Stimulated activated naive B cell treated with anti-CD40 and anti-IgM and Interleukin-4, amounts not matched to agents 10 μg/mL and 1 μg/mL and 100 μg/mL, for 72 hours (primary cell): ENCODE data around the gene PCGF3.
A peak's percentile ranks its signal among the peaks of the same experiment; 100 is the strongest.

Experiments
- ATAC-seq, 2 donors: fragments of 150-1000 bp; cut with Tn5 transposase; replicated peaks; 2 replicates each; pipeline ENCODE4 v1.10.0; 2021; ENCODE audit warnings: moderate library complexity in 1 of 2
- DNase-seq: peaks from one replicate; pipeline ENCODE4 v3.0.0; 2021
- H3K27ac Mint-ChIP-seq: one replicate; pipeline ENCODE4 v1.8.0; 2022; ENCODE audit warnings: mild to moderate bottlenecking, mixed read lengths
- H3K27me3 Mint-ChIP-seq, 2 donors: one replicate each; pipeline ENCODE4 v1.8.0; 2022; ENCODE audit warnings: mixed read lengths in 2 of 2
- H3K36me3 Mint-ChIP-seq, 2 donors: one replicate each; pipeline ENCODE4 v1.8.0; 2022; ENCODE audit warnings: mixed read lengths in 2 of 2, mild to moderate bottlenecking in 1 of 2
- H3K4me1 Mint-ChIP-seq, 2 donors: one replicate each; pipeline ENCODE4 v1.8.0; 2022; ENCODE audit warnings: mixed read lengths in 2 of 2, mild to moderate bottlenecking in 1 of 2
- H3K4me3 Mint-ChIP-seq, 2 donors: one replicate each; pipeline ENCODE4 v1.8.0; 2022; ENCODE audit warnings: mild to moderate bottlenecking in 2 of 2, mixed read lengths in 2 of 2, moderate library complexity in 1 of 2
- H3K9me3 Mint-ChIP-seq, 2 donors: one replicate each; pipeline ENCODE4 v1.8.0; 2022; ENCODE audit warnings: mixed read lengths in 2 of 2, mild to moderate bottlenecking in 1 of 2

PCGF3 gene

GRCh38 chr4:675980-676870, 29.4 kb upstream of the PCGF3 start:
- H3K27ac Mint-ChIP-seq, result peak overlapping the region; percentile 77
- peak overlapping the region; percentile 69 to 72 for H3K4me3 Mint-ChIP-seq
- H3K27me3 Mint-ChIP-seq, result no peaks in the 10 kb centered on the region
- H3K36me3 Mint-ChIP-seq, result peaks cover 14 to 25% of the 10 kb centered on the region in 2 donors
- peak; percentile 25 to 27 for ATAC-seq
- no peaks in the 10 kb centered on the region for H3K9me3 Mint-ChIP-seq
- no peak for DNase-seq
- H3K4me1 Mint-ChIP-seq, result peaks cover 26 to 54% of the 10 kb centered on the region in 2 donors

GRCh38 chr4:676871-677235, 28.8 kb upstream of the PCGF3 start:
- DNase-seq, result no peak
- H3K4me1 Mint-ChIP-seq, result peaks cover 26 to 54% of the 10 kb centered on the region in 2 donors
- no peak for ATAC-seq
- peaks cover 7 to 18% of the 10 kb centered on the region in 2 donors for H3K36me3 Mint-ChIP-seq
- H3K27me3 Mint-ChIP-seq, result no peaks in the 10 kb centered on the region
- no peaks in the 10 kb centered on the region for H3K9me3 Mint-ChIP-seq
- peak overlapping the region; percentile 77 for H3K27ac Mint-ChIP-seq
- peak overlapping the region; percentile 69 to 72 for H3K4me3 Mint-ChIP-seq

GRCh38 chr4:677431-678293, 28.0 kb upstream of the PCGF3 start:
- no peak for DNase-seq
- H3K4me3 Mint-ChIP-seq, result no peak overlapping the region
- H3K27me3 Mint-ChIP-seq, result no peaks in the 10 kb centered on the region
- no peaks in the 10 kb centered on the region for H3K9me3 Mint-ChIP-seq
- H3K4me1 Mint-ChIP-seq, result peaks cover 26 to 55% of the 10 kb centered on the region in 2 donors
- no peak for ATAC-seq
- H3K36me3 Mint-ChIP-seq, result peaks cover 2 to 13% of the 10 kb centered on the region in 2 donors
- peak overlapping the region; percentile 56 for H3K27ac Mint-ChIP-seq

- peak overlapping the region; percentile 25 for H3K27ac Mint-ChIP-seq
- no peaks in the 10 kb centered on the region for H3K9me3 Mint-ChIP-seq
- ATAC-seq (no peak), DNase-seq (no peak)
- H3K36me3 Mint-ChIP-seq, result peaks cover under 1 to 5% of the 10 kb centered on the region in 2 donors
- peaks cover 21 to 52% of the 10 kb centered on the region in 2 donors for H3K4me1 Mint-ChIP-seq
- H3K4me3 Mint-ChIP-seq, result no peak overlapping the region
- H3K27me3 Mint-ChIP-seq, result peaks cover 0 to 1% of the 10 kb centered on the region in 2 donors
Observed at GRCh38 chr4:678331-679103, 27.1 kb upstream of the PCGF3 start.

GRCh38 chr4:679104-679481, 26.5 kb upstream of the PCGF3 start:
- no peaks in the 10 kb centered on the region for H3K9me3 Mint-ChIP-seq
- peaks cover 0 to 7% of the 10 kb centered on the region in 2 donors for H3K27me3 Mint-ChIP-seq
- no peak overlapping the region for H3K4me3 Mint-ChIP-seq
- H3K36me3 Mint-ChIP-seq, result peaks cover 0 to 2% of the 10 kb centered on the region in 2 donors
- DNase-seq, result no peak
- no peak overlapping the region for H3K27ac Mint-ChIP-seq
- no peak for ATAC-seq
- peaks cover 21 to 50% of the 10 kb centered on the region in 2 donors for H3K4me1 Mint-ChIP-seq

GRCh38 chr4:679629-680028, 26.0 kb upstream of the PCGF3 start:
- H3K27ac Mint-ChIP-seq, result peak overlapping the region; percentile 14
- H3K27me3 Mint-ChIP-seq, result peaks cover 0 to 10% of the 10 kb centered on the region in 2 donors
- H3K36me3 Mint-ChIP-seq, result no peaks in the 10 kb centered on the region
- no peak for ATAC-seq
- no peak for DNase-seq
- H3K9me3 Mint-ChIP-seq, result no peaks in the 10 kb centered on the region
- H3K4me3 Mint-ChIP-seq, result no peak overlapping the region
- peaks cover 21 to 50% of the 10 kb centered on the region in 2 donors for H3K4me1 Mint-ChIP-seq

DNA sequence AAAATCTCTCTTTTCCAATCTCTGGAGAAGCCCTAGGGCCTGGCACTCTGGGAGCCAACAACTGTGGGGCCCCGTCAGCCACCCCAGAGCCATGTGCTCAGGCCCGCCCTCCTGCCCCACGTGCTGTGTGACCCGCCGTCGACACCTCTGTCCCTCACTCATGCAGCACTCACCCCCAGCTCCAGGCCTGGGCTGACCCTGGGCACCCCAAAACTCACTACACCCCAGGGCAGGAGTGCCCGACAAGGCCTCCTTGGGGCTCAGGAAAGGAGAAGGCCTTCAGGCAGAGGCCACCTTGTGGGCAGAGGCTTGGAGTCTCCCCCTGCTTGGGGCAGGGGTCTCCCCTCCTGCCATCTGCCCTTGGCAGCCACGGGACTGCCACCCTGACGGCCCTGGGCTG, 25.5 kb upstream of the PCGF3 start:
- DNase-seq (no peak), ATAC-seq (no peak)
- peaks cover 21 to 47% of the 10 kb centered on the region in 2 donors for H3K4me1 Mint-ChIP-seq
- H3K4me3 Mint-ChIP-seq, result peak overlapping the region; percentile 72 to 76
- H3K9me3 Mint-ChIP-seq, result no peaks in the 10 kb centered on the region
- peaks cover 2 to 13% of the 10 kb centered on the region in 2 donors for H3K27me3 Mint-ChIP-seq
- H3K27ac Mint-ChIP-seq, result peak overlapping the region; percentile 94
- H3K36me3 Mint-ChIP-seq, result no peaks in the 10 kb centered on the region

GRCh38 chr4:680551-680927, 25.1 kb upstream of the PCGF3 start:
- DNase-seq, result no peak
- peak overlapping the region; percentile 94 for H3K27ac Mint-ChIP-seq
- H3K27me3 Mint-ChIP-seq, result peaks cover 5 to 17% of the 10 kb centered on the region in 2 donors
- no peaks in the 10 kb centered on the region for H3K36me3 Mint-ChIP-seq
- ATAC-seq, result peak; percentile 2 to 17
- H3K4me1 Mint-ChIP-seq, result peaks cover 18 to 43% of the 10 kb centered on the region in 2 donors
- H3K9me3 Mint-ChIP-seq, result no peaks in the 10 kb centered on the region
- H3K4me3 Mint-ChIP-seq, result peak overlapping the region; percentile 72 to 76

DNA sequence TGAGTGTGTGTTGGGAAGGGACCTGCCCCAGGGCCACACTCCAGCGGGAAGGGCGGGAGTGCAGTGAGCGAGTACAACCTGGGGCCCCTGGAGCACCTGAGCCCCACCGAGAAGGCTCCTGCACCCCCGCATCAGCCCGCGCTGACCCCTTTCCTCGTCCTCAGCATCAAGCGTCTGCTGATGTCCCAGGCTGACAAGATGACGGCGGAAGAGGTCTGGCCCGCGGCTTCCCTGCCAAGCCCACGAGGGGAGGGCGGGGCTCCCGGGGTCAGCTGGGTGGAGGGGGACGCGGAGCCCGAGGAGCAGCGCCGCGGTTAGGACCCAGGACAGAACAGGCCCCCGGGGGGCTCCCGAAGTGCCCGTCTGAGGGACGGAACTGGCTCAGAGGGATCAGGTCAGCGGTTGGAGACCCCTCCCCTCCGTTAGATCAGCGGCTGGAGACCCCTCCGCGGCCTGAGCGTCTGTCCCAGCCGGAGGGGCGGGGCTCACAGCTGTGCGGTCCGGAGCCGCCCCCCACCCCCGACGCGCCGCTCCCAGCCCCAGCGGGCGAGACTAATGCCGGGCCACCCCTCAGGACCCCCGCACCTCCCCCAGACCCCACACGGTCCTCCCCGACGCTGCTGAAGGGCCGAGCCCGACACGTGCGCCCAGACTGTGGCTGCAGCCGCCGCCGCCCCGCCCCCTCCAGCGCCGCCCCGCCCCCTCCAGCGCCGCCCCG, 24.5 kb upstream of the PCGF3 start:
- ATAC-seq (peak; percentile 61 to 63), DNase-seq (no peak)
- Mint-ChIP-seq H3K27ac (peak overlapping the region; percentile 94), H3K4me3 (peak overlapping the region; percentile 72 to 76), H3K36me3 (no peaks in the 10 kb centered on the region), H3K27me3 (peaks cover 5 to 22% of the 10 kb centered on the region in 2 donors), H3K4me1 (peaks cover 15 to 38% of the 10 kb centered on the region in 2 donors), H3K9me3 (no peaks in the 10 kb centered on the region)

DNA sequence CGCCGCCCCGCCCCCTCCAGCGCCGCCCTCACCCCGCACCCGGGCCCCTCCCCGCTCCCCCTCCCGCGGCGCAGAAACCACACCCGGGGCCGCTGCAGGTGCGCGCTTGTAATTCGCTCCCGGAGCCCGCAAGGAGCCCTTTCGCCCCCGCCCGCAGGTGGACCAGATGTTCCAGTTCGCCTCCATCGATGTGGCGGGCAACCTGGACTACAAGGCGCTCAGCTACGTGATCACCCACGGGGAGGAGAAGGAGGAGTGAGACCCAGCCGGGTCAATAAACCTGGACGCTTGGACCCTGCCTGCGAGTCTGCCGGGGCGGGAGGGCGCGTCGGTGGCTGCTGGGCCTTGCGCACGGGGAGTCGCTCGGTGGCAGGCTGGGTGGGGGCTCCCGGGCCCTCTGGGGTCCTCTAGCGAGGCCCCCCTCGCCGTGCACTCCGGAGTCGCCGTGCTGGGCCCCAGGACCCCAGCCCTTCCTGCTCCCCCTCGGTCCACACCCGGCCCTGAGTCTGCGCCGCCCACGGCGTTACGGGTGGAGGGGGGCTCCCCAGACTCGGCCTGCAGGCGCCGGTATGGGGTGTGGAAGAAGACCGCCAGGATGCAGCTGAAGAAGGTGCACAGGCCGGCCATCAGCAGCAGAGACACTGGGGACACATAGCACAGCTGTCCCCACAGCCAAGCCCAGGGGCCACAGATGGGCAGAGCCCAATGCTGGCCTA, 23.7 kb upstream of the PCGF3 start:
- no peaks in the 10 kb centered on the region for H3K36me3 Mint-ChIP-seq
- no peak for DNase-seq
- peak in 1 of 2 donors; percentile 6 for ATAC-seq
- H3K27me3 Mint-ChIP-seq, result peaks cover 5 to 22% of the 10 kb centered on the region in 2 donors
- H3K27ac Mint-ChIP-seq, result peak overlapping the region; percentile 20
- H3K9me3 Mint-ChIP-seq, result no peaks in the 10 kb centered on the region
- H3K4me3 Mint-ChIP-seq, result no peak overlapping the region
- peaks cover 11 to 30% of the 10 kb centered on the region in 2 donors for H3K4me1 Mint-ChIP-seq

GRCh38 chr4:682490-683172, 23.0 kb upstream of the PCGF3 start:
- Mint-ChIP-seq H3K9me3 (no peaks in the 10 kb centered on the region), H3K27me3 (peaks cover 7 to 25% of the 10 kb centered on the region in 2 donors), H3K4me1 (peaks cover 10 to 23% of the 10 kb centered on the region in 2 donors), H3K4me3 (peak overlapping the region; percentile 31 to 39), H3K27ac (peak overlapping the region; percentile 37), H3K36me3 (no peaks in the 10 kb centered on the region)
- ATAC-seq (no peak), DNase-seq (no peak)

GRCh38 chr4:683247-683897, 22.3 kb upstream of the PCGF3 start:
- Mint-ChIP-seq H3K4me1 (peaks cover 11 to 25% of the 10 kb centered on the region in 2 donors), H3K27me3 (peaks cover 14 to 32% of the 10 kb centered on the region in 2 donors), H3K4me3 (peak overlapping the region in 1 of 2 donors; percentile 22), H3K9me3 (no peaks in the 10 kb centered on the region), H3K27ac (no peak overlapping the region), H3K36me3 (no peaks in the 10 kb centered on the region)
- ATAC-seq (peak in 1 of 2 donors; percentile 1), DNase-seq (no peak)
